ENCODE data around the gene NCAM1. TPM values are rescaled to one million over a fixed set of nuclear protein-coding genes. Genes with fewer than 3 reads are reported as not detected.

Gene NCAM1
- total RNA-seq, 1 experiment from 2014 or later = 5.9 TPM

- ATAC-seq (peak; percentile 97), DNase-seq (ENCODE audit: low spot score) (peak; percentile 83)
- Mint-ChIP-seq H3K36me3 (no peaks in the 10 kb centered on the region), H3K9me3 (no peaks in the 10 kb centered on the region), H3K4me3 (no peak overlapping the region), H3K27ac (no peak overlapping the region), H3K27me3 (ENCODE audit: low read depth) (no peaks in the 10 kb centered on the region), H3K4me1 (peaks cover 5% of the 10 kb centered on the region)
- ChIA-PET CTCF (interaction anchor here (0.6 to 2.0 kb wide), 7 partner anchors 16 to 425 kb away, joined by 3 to 8 read pairs (median 3); partner anchors contain the start of gene ANKK1), POLR2A (interaction anchor here (0.6 kb wide), 1 partner anchor 393 kb away, joined by 3 read pairs; no protein-coding TSS in a partner anchor)
- no peak for TF ChIP-seq MXD4 (CRISPR knock-in tag; IDR thresholded peaks at IDR 0.05; ENCODE audit: borderline replicate concordance)
- TF ChIP-seq GABPB1 (CRISPR knock-in tag; IDR thresholded peaks at IDR 0.05) = no peak
- TF ChIP-seq SMAD3 (CRISPR knock-in tag; IDR thresholded peaks at IDR 0.05; ENCODE audit: borderline replicate concordance) = no peak
- TF ChIP-seq TP53 (CRISPR knock-in tag; IDR thresholded peaks at IDR 0.05) = no peak
- no peak for TF ChIP-seq MAX (CRISPR knock-in tag; IDR thresholded peaks at IDR 0.05)
- TF ChIP-seq, protein P1, sequence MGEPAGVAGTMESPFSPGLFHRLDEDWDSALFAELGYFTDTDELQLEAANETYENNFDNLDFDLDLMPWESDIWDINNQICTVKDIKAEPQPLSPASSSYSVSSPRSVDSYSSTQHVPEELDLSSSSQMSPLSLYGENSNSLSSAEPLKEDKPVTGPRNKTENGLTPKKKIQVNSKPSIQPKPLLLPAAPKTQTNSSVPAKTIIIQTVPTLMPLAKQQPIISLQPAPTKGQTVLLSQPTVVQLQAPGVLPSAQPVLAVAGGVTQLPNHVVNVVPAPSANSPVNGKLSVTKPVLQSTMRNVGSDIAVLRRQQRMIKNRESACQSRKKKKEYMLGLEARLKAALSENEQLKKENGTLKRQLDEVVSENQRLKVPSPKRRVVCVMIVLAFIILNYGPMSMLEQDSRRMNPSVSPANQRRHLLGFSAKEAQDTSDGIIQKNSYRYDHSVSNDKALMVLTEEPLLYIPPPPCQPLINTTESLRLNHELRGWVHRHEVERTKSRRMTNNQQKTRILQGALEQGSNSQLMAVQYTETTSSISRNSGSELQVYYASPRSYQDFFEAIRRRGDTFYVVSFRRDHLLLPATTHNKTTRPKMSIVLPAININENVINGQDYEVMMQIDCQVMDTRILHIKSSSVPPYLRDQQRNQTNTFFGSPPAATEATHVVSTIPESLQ (CRISPR knock-in tag; IDR thresholded peaks at IDR 0.05) = no peak
- TF ChIP-seq, protein P2, sequence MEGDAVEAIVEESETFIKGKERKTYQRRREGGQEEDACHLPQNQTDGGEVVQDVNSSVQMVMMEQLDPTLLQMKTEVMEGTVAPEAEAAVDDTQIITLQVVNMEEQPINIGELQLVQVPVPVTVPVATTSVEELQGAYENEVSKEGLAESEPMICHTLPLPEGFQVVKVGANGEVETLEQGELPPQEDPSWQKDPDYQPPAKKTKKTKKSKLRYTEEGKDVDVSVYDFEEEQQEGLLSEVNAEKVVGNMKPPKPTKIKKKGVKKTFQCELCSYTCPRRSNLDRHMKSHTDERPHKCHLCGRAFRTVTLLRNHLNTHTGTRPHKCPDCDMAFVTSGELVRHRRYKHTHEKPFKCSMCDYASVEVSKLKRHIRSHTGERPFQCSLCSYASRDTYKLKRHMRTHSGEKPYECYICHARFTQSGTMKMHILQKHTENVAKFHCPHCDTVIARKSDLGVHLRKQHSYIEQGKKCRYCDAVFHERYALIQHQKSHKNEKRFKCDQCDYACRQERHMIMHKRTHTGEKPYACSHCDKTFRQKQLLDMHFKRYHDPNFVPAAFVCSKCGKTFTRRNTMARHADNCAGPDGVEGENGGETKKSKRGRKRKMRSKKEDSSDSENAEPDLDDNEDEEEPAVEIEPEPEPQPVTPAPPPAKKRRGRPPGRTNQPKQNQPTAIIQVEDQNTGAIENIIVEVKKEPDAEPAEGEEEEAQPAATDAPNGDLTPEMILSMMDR (IDR thresholded peaks at IDR 0.05) = peak; percentile 78
- no peak for TF ChIP-seq USF1 (CRISPR knock-in tag; IDR thresholded peaks at IDR 0.05)
- no peak for TF ChIP-seq NR3C1 (CRISPR knock-in tag; conservative IDR thresholded peaks at IDR 0.05; ENCODE audit: low read depth)
- no peak for TF ChIP-seq CBFB (CRISPR knock-in tag; IDR thresholded peaks at IDR 0.05; ENCODE audit: low read depth)
- TF ChIP-seq ZNF317 (CRISPR knock-in tag; IDR thresholded peaks at IDR 0.05; ENCODE audit: borderline replicate concordance, low read depth) = no peak
- TF ChIP-seq PREB (CRISPR knock-in tag; IDR thresholded peaks at IDR 0.05; ENCODE audit: borderline replicate concordance) = no peak
- 0 out of 2 replicates have a peak, but pooled peaks have one; percentile 32 for TF ChIP-seq GTF2I (CRISPR knock-in tag; conservative IDR thresholded peaks at IDR 0.05)
- TF ChIP-seq, protein P3, sequence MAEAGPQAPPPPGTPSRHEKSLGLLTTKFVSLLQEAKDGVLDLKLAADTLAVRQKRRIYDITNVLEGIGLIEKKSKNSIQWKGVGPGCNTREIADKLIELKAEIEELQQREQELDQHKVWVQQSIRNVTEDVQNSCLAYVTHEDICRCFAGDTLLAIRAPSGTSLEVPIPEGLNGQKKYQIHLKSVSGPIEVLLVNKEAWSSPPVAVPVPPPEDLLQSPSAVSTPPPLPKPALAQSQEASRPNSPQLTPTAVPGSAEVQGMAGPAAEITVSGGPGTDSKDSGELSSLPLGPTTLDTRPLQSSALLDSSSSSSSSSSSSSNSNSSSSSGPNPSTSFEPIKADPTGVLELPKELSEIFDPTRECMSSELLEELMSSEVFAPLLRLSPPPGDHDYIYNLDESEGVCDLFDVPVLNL (CRISPR knock-in tag; IDR thresholded peaks at IDR 0.05; ENCODE audit: borderline replicate concordance, low read depth) = no peak
- 0 out of 2 replicates have a peak, but pooled peaks have one; percentile 3 for TF ChIP-seq ZNF671 (CRISPR knock-in tag; IDR thresholded peaks at IDR 0.05)
- TF ChIP-seq, protein P4, sequence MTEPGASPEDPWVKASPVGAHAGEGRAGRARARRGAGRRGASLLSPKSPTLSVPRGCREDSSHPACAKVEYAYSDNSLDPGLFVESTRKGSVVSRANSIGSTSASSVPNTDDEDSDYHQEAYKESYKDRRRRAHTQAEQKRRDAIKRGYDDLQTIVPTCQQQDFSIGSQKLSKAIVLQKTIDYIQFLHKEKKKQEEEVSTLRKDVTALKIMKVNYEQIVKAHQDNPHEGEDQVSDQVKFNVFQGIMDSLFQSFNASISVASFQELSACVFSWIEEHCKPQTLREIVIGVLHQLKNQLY (CRISPR knock-in tag; IDR thresholded peaks at IDR 0.05) = no peak
- TF ChIP-seq ETV6 (CRISPR knock-in tag; IDR thresholded peaks at IDR 0.05) = peak; percentile 27; the same call in 1 of the 2 replicates
Measured at GRCh38 chr11:113305440-113306336, 344.5 kb downstream of the NCAM1 start.
